Hepatocyte (in vitro differentiated cells): ENCODE data around the gene SLC4A11.

ENCODE experiments used
- CTCF ChIP-seq: fragments of 200-600 bp; sonication (generic); IDR thresholded peaks from 2 replicates; pipeline ENCODE4 v1.5.1; 2016; ENCODE audit warnings: antibody characterized with exemption, mild to moderate bottlenecking; ENCODE audit not compliant: poor library complexity
- EZH2 ChIP-seq: fragments of 200-600 bp; sonication (generic); IDR thresholded peaks from 2 replicates; pipeline ENCODE4 v1.6.1; 2016; ENCODE audit warnings: antibody characterized with exemption, mild to moderate bottlenecking, borderline replicate concordance
- EZH2phosphoT487 ChIP-seq: fragments of 200-600 bp; sonication (generic); IDR thresholded peaks from one replicate; pipeline ENCODE4 v1.6.1; 2018; ENCODE audit warnings: antibody characterized with exemption, mild to moderate bottlenecking, low read depth, moderate library complexity; ENCODE audit not compliant: unreplicated experiment, severe bottlenecking

- TF ChIP-seq CTCF (no peak), EZH2 (no peak), EZH2phosphoT487 (no peak)
These were observed 61.1 kb downstream of the SLC4A11 start for GRCh38 chr20:3177746-3178485.
